Kidney epithelial cell (primary cell): ENCODE results near the gene GDI2. TPM values are rescaled to one million over a fixed set of nuclear protein-coding genes. Genes with fewer than 3 reads are reported as not detected.

ENCODE experiments used
- DNase-seq: peaks from one replicate; pipeline ENCODE4 v3.0.0-alpha.2; 2010; ENCODE audit warnings: low read depth
- H3K27me3 ChIP-seq: 2 replicates; pipeline ENCODE4 v1.6.0; 2011; ENCODE audit warnings: low read length; ENCODE audit not compliant: control insufficient read depth, insufficient read depth
- H3K36me3 ChIP-seq: 2 replicates; pipeline ENCODE4 v1.5.1; 2011; ENCODE audit warnings: low read length; ENCODE audit not compliant: control insufficient read depth, insufficient read depth
- H3K4me3 ChIP-seq: 2 replicates; pipeline ENCODE4 v1.5.1; 2011; ENCODE audit warnings: low read depth, mild to moderate bottlenecking, control low read depth, low read length
- total RNA-seq: library from RNA; depleted of rRNA; stranded (reverse); fragments of >200 nt; gene quantifications from 2 replicates; pipeline ENCODE4 v1.2.3, GENCODE V29; 2015
- TF ChIP-seq, protein P1 (sequence below): IDR thresholded peaks from 2 replicates; pipeline ENCODE4 v1.5.1; 2011; ENCODE audit warnings: mild to moderate bottlenecking, moderate library complexity, low read length, control low read depth, inconsistent platforms; ENCODE audit not compliant: insufficient read depth, poor library complexity, severe bottlenecking

Gene GDI2
- total RNA-seq, 1 donor from 2014 or later, result 328 TPM

DNA sequence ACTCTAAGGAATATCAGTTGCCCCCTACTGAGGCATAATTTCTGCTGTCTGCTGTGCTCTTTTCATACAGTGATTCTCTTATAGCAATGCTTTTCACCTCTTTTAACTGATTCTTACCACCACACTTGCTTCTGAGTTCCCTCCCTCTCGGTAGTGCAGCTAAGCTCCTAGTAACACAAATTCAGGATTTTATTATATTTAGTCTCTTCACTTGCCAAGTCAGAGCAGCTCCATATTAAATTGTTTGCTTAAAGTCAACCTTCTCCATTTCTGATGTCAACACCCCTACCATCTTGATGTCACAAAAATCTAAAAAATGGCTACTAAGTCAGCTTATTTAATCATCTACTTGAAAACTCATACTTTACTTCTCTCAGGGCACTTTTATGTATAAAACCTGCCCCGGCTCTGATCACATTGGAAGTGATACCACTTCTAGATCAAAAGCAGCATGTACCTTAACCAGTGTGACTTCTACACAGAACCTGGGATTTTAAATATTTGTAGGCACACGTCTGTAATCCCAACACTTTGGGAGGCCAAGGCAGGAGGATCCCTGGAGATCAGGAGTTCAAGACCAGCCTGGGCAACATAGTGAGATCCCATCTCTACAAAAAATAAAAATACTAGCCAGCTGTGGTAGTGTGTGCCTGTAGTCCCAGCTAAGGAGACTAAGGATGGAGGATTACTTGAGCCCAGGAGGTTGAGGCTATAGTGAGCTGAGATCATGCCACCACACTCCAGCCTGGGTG lies 55.3 kb downstream of the GDI2 start:
- TF ChIP-seq, protein P1, sequence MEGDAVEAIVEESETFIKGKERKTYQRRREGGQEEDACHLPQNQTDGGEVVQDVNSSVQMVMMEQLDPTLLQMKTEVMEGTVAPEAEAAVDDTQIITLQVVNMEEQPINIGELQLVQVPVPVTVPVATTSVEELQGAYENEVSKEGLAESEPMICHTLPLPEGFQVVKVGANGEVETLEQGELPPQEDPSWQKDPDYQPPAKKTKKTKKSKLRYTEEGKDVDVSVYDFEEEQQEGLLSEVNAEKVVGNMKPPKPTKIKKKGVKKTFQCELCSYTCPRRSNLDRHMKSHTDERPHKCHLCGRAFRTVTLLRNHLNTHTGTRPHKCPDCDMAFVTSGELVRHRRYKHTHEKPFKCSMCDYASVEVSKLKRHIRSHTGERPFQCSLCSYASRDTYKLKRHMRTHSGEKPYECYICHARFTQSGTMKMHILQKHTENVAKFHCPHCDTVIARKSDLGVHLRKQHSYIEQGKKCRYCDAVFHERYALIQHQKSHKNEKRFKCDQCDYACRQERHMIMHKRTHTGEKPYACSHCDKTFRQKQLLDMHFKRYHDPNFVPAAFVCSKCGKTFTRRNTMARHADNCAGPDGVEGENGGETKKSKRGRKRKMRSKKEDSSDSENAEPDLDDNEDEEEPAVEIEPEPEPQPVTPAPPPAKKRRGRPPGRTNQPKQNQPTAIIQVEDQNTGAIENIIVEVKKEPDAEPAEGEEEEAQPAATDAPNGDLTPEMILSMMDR, result no peak

GRCh38 chr10:5752301-5752871 lies 60.8 kb downstream of the GDI2 start:
- Histone ChIP-seq H3K27me3 (no peaks in the 10 kb centered on the region), H3K36me3 (no peaks in the 10 kb centered on the region), H3K4me3 (no peak overlapping the region)
- TF ChIP-seq, protein P1, result no peak
- DNase-seq, result no peak

More for the DNA sequence above, 55.3 kb downstream of the GDI2 start:
- Histone ChIP-seq H3K36me3 (peaks cover 2% of the 10 kb centered on the region), H3K27me3 (no peaks in the 10 kb centered on the region), H3K4me3 (no peak overlapping the region)
- no peak for DNase-seq

DNA sequence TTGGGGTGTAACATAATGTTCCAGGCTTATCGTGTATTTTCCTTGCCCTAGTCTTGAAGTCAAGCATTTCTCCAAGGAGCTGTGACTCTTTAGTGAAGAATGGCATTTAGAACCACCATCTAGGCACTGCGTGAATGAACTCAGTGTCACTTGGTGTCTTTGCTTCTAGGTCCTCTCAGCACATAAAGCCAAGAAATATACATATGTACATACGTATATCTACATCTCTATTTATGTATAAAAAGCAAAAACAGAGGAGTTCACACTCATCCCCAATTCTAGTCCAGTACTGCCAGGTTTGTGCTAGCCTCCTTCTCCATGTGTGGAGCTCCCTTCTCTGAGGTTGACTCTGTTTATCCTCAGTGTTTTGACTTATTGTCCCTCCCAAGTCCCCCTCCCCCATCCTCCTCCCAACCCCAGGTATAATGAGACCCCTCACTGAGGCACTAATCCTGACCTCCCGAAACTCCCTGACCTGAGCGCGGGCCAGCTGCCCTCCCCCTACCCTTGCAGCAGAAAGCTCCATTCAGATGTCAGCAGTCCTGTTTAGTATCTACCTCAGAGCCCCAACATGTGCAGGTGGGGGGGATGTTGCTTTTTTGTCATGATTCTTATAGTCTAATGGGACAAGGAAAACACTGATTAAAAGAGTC lies 61.5 kb downstream of the GDI2 start:
- TF ChIP-seq, protein P1, result no peak
- DNase-seq, result no peak
- H3K4me3 ChIP-seq, result no peak overlapping the region
- no peaks in the 10 kb centered on the region for H3K27me3 ChIP-seq
- no peaks in the 10 kb centered on the region for H3K36me3 ChIP-seq

DNA sequence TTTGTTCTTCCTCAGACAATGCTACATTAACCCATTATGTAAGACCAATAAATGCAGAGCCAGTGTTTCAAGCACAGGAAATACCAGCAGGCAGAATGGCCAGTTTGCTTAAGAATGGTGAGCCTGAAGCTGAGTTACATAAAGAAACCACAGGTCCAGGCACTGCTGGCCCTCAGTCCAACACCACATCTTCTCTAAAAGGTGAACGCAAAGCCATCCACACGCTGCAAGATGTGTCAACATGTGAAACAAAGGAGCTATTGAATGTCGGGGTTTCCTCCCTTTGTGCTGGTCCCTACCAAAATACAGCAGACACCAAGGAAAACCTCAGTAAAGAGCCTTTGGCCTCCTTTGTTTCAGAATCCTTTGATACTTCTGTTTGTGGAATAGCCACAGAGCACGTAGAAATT lies 64.8 kb downstream of the GDI2 start:
- no peaks in the 10 kb centered on the region for H3K27me3 ChIP-seq
- no peaks in the 10 kb centered on the region for H3K36me3 ChIP-seq
- no peak for DNase-seq
- H3K4me3 ChIP-seq, result no peak overlapping the region
- TF ChIP-seq, protein P1, result no peak

- DNase-seq, result no peak
- Histone ChIP-seq H3K36me3 (peaks cover 2% of the 10 kb centered on the region), H3K4me3 (no peak overlapping the region), H3K27me3 (no peaks in the 10 kb centered on the region)
- TF ChIP-seq, protein P1, result no peak
These were observed 67.0 kb downstream of the GDI2 start for GRCh38 chr10:5746197-5746596.

DNA sequence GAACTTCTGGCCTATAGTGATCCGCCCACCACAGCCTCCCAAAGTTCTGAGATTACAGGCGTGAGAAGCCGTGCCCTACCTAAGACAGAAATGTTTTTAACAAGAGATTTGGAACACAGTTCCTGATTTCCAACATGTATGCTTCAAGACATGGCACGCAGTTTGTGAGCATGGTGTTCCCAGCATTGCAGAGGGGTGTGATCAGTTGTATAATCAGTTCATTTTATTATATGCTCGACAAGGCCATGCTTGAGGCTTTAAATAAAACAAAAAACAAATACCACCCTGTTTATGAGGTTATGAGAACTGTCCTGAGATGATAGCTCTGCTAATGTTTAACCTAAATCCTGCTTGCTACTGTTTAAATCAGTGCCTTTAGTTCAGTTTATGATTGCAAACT lies 68.4 kb downstream of the GDI2 start:
- H3K36me3 ChIP-seq, result peaks cover 2% of the 10 kb centered on the region
- no peak for DNase-seq
- no peaks in the 10 kb centered on the region for H3K27me3 ChIP-seq
- H3K4me3 ChIP-seq, result no peak overlapping the region
- TF ChIP-seq, protein P1, result no peak
